B cell (primary cell): ENCODE data around the gene LMOD2.

Experiments used
- CTCF ChIP-seq: fragments of 200-600 bp; IDR thresholded peaks from one replicate; pipeline ENCODE4 v1.8.0; 2022; ENCODE audit warnings: antibody characterized with exemption, mild to moderate bottlenecking
- EZH2 ChIP-seq: IDR thresholded peaks from 2 replicates; pipeline ENCODE4 v1.6.1; 2012; ENCODE audit warnings: borderline replicate concordance, low read depth, mild to moderate bottlenecking, moderate library complexity, low read length; ENCODE audit not compliant: insufficient read depth, poor library complexity, severe bottlenecking

DNA sequence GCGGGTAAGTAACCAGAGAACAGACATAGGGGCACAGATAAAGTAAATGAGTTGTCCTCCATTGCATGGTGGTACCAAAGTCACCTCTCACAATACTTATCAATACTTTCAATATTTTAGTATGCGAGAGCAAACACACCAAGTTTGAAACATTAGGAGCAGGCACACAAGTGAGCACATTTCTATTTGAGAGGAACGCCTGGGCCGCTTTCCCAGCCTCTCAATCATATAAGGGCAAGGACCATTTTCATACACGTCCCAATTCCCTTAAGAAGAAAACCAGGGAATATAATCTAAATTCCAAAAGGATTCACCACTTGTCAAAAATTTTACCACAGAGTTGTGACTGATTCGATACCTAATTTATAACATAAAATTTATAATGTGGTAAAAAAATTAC is 7.5 kb downstream of the LMOD2 start:
- TF ChIP-seq CTCF (no peak), EZH2 (no peak)
